Peyer's patch (tissue), 4 donors: Measurements from ENCODE around the gene IL22RA2.

Experiments
- CTCF ChIP-seq, 6 experiments: fragments of 450-650 bp in 4 of 6; fragments of 200-600 bp in 2 of 6; sonication (generic) in 1 of 6; IDR thresholded peaks; one replicate each; pipeline ENCODE4 v1.5.1; 2017 to 2019; ENCODE audit warnings: antibody characterized with exemption in 6 of 6, mild to moderate bottlenecking in 3 of 6, moderate library complexity in 1 of 6
- POLR2A ChIP-seq, 2 donors: fragments of 450-650 bp; IDR thresholded peaks; one replicate each; pipeline ENCODE4 v1.5.1; 2017; ENCODE audit warnings: antibody characterized with exemption in 2 of 2, mild to moderate bottlenecking in 2 of 2, moderate library complexity in 2 of 2

- TF ChIP-seq POLR2A (IDR thresholded peaks at IDR 0.05) (no peak), CTCF (IDR thresholded peaks at IDR 0.05) (no peak)
These were observed 67.3 kb downstream of the IL22RA2 start for GRCh38 chr6:137106183-137106582.
